DOHH2 (cell line): ENCODE results near the gene KNDC1.

Experiments used
- H3F3A ChIP-seq: fragments of 200-600 bp; sonication (generic), shearing (Covaris generic); 2 replicates; pipeline ENCODE4 v1.6.0; 2016; ENCODE audit warnings: antibody characterized with exemption, mild to moderate bottlenecking; ENCODE audit not compliant: control insufficient read depth, insufficient read depth
- H3K27ac ChIP-seq: fragments of 200-600 bp; sonication (generic); 2 replicates; pipeline ENCODE4 v1.5.1; 2014; ENCODE audit warnings: low read depth, mild to moderate bottlenecking, low read length, moderate library complexity
- H3K27me3 ChIP-seq: fragments of 200-600 bp; sonication (generic); 2 replicates; pipeline ENCODE4 v1.6.1; 2014; ENCODE audit warnings: mild to moderate bottlenecking, low read length, mixed read lengths; ENCODE audit not compliant: control insufficient read depth
- H3K36me3 ChIP-seq: fragments of 200-600 bp; sonication (generic); 2 replicates; pipeline ENCODE4 v1.6.1; 2014; ENCODE audit warnings: mild to moderate bottlenecking, low read length, moderate library complexity, mixed read lengths; ENCODE audit not compliant: control insufficient read depth
- H3K4me1 ChIP-seq: fragments of 200-600 bp; sonication (generic); 2 replicates; pipeline ENCODE4 v1.6.1; 2014; ENCODE audit warnings: mild to moderate bottlenecking, low read length, mixed read lengths; ENCODE audit not compliant: control insufficient read depth
- H3K4me2 ChIP-seq: fragments of 200-600 bp; sonication (generic); 2 replicates; pipeline ENCODE4 v1.6.0; 2014; ENCODE audit warnings: mild to moderate bottlenecking, low read length, moderate library complexity
- H3K4me3 ChIP-seq: fragments of 200-600 bp; sonication (generic); 2 replicates; pipeline ENCODE4 v1.5.1; 2014; ENCODE audit warnings: mild to moderate bottlenecking, low read length, mixed read lengths
- H3K79me2 ChIP-seq: fragments of 200-600 bp; sonication (generic); 2 replicates; pipeline ENCODE4 v1.6.1; 2014; ENCODE audit warnings: mild to moderate bottlenecking, low read length, mixed read lengths; ENCODE audit not compliant: control insufficient read depth
- H3K9me2 ChIP-seq: fragments of 200-600 bp; sonication (generic); replicated peaks from 2 replicates; pipeline ENCODE4 v1.6.1; 2014; ENCODE audit warnings: mild to moderate bottlenecking, low read length, mixed read lengths; ENCODE audit not compliant: control insufficient read depth
- H3K9me3 ChIP-seq: fragments of 200-600 bp; sonication (generic); 2 replicates; pipeline ENCODE4 v1.6.1; 2014; ENCODE audit warnings: antibody characterized with exemption, low read length, mixed read lengths; ENCODE audit not compliant: control insufficient read depth, insufficient read depth
- H4K20me1 ChIP-seq: fragments of 200-600 bp; sonication (generic); 2 replicates; pipeline ENCODE4 v1.6.0; 2014; ENCODE audit warnings: low read depth, mild to moderate bottlenecking, antibody characterized with exemption, low read length, moderate library complexity; ENCODE audit not compliant: control insufficient read depth, insufficient read depth
- CTCF ChIP-seq: fragments of 200-600 bp; sonication (generic); IDR thresholded peaks from one replicate; pipeline ENCODE4 v1.5.1; 2014; ENCODE audit warnings: antibody characterized with exemption, mild to moderate bottlenecking, low read depth, low read length; ENCODE audit not compliant: poor library complexity, severe bottlenecking
- EZH2phosphoT487 ChIP-seq: fragments of 200-600 bp; sonication (generic); IDR thresholded peaks from 2 replicates; pipeline ENCODE4 v1.6.1; 2017; ENCODE audit warnings: borderline replicate concordance, mild to moderate bottlenecking, antibody characterized with exemption, low read length, moderate library complexity, mixed read lengths

Gene KNDC1

DNA sequence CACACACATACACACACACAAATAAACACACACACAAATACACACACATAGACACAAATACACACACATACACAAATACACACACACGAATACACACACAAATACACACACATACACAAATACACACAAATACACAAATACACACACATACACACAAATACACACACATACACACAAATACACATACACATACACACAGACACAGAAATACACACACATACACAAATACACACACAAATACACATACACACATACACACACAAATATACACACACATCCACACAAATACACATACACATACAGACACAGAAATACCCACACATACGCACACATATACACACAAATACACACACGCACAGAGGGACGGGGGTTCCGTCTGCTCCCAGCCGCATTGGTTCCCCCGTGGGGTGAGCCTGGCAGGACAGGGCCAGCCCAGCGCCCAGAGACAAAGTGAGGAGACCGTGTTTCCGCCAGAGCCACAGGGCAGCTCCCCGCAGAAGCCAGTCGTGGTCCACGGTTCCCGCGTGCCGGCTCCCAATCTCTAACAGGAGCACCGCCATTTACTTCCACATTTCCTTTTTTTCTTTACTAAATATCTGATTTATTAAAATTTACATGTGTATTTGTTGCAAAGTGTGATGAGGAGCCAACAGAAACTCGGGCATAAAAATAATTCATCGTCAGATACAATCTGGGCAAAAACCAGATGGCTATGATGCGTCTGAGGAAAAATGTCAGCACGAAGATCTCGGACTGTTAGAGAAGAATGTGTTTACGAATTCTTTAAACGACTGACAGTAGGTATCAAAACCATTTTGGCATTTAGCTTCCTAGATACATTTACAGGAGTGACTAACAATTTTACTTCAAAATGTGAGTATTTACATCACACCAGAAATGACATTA, 3.1 kb upstream of the KNDC1 start:
- H3K27ac ChIP-seq, result no peak overlapping the region
- H3K4me1 ChIP-seq, result no peaks in the 10 kb centered on the region

GRCh38 chr10:133157662-133158436, 2.2 kb upstream of the KNDC1 start:
- TF ChIP-seq EZH2phosphoT487, result no peak
- no peak for TF ChIP-seq CTCF
- H3K4me1 ChIP-seq, result no peaks in the 10 kb centered on the region
- H3K79me2 ChIP-seq, result no peaks in the 10 kb centered on the region
- no peaks in the 10 kb centered on the region for H4K20me1 ChIP-seq
- H3K27ac ChIP-seq, result no peak overlapping the region
- no peaks in the 10 kb centered on the region for H3K9me2 ChIP-seq
- no peaks in the 10 kb centered on the region for H3F3A ChIP-seq
- no peaks in the 10 kb centered on the region for H3K27me3 ChIP-seq
- no peak overlapping the region for H3K4me3 ChIP-seq
- no peak overlapping the region for H3K4me2 ChIP-seq
- no peaks in the 10 kb centered on the region for H3K9me3 ChIP-seq
- H3K36me3 ChIP-seq, result no peaks in the 10 kb centered on the region

More for the DNA sequence above, 3.1 kb upstream of the KNDC1 start:
- H3K36me3 ChIP-seq, result no peaks in the 10 kb centered on the region
- TF ChIP-seq EZH2phosphoT487, result no peak
- TF ChIP-seq CTCF, result no peak
- H3K27me3 ChIP-seq, result no peaks in the 10 kb centered on the region
- no peaks in the 10 kb centered on the region for H3K9me3 ChIP-seq
- no peaks in the 10 kb centered on the region for H3K79me2 ChIP-seq
- no peak overlapping the region for H3K4me3 ChIP-seq
- no peaks in the 10 kb centered on the region for H3K9me2 ChIP-seq
- no peak overlapping the region for H3K4me2 ChIP-seq
- H3F3A ChIP-seq, result no peaks in the 10 kb centered on the region
- H4K20me1 ChIP-seq, result no peaks in the 10 kb centered on the region

DNA sequence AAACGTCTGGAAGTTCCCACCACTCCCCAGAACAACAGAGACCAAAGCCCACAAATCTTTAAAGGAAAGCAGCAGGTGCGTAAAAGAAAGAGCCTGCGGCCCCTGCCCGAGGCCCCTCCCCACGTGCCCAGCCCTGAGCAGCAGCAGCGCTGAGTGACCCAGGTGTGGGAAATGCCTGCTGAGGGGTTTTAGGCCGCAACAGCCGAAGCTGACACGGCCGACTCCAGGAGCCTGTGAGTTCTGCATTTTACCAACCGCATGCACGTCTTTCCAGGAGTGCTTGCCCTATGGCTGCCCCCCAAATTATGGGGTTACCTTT, 1.6 kb upstream of the KNDC1 start:
- Histone ChIP-seq H3K27me3 (no peaks in the 10 kb centered on the region), H3K4me1 (no peaks in the 10 kb centered on the region), H3F3A (no peaks in the 10 kb centered on the region), H3K4me2 (no peak overlapping the region), H3K27ac (no peak overlapping the region), H3K4me3 (no peak overlapping the region), H3K79me2 (no peaks in the 10 kb centered on the region), H3K9me3 (no peaks in the 10 kb centered on the region), H4K20me1 (no peaks in the 10 kb centered on the region), H3K9me2 (no peaks in the 10 kb centered on the region), H3K36me3 (no peaks in the 10 kb centered on the region)
- no peak for TF ChIP-seq CTCF
- TF ChIP-seq EZH2phosphoT487, result no peak
